GM19025 (cell line): ENCODE results near the gene LMO7.
"Not testable (repeated sequence)": the region's sequence is repeated elsewhere in the genome, so short reads cannot be mapped to it uniquely, and the experiment has no call there.

Experiments
- ATAC-seq: cut with Tn5 transposase; IDR thresholded peaks from one replicate; pipeline ENCODE4 v1.9.1; 2021; ENCODE audit warnings: mild to moderate bottlenecking, low read depth, moderate library complexity; ENCODE audit not compliant: unreplicated experiment

The LMO7 gene

DNA sequence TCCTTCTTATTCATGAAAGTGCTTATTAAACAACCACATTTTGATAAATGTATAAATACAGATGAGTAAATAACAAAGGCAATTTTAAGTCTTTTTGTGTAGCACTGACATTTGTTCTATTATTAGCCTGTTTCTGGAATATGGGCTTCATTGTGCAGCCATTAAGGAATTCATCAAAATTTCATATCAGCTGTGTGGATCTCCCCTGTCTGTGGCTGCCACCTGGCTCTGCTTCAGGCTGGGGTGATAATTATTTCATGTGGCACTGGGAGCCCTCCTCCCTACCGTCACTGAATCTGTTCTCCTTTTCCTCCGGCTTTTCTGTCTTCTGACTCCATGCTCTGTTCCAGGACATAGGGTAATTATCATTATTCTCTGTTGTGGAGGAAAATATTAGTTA is 57.1 kb downstream of the LMO7 start:
- ATAC-seq = no peak

DNA sequence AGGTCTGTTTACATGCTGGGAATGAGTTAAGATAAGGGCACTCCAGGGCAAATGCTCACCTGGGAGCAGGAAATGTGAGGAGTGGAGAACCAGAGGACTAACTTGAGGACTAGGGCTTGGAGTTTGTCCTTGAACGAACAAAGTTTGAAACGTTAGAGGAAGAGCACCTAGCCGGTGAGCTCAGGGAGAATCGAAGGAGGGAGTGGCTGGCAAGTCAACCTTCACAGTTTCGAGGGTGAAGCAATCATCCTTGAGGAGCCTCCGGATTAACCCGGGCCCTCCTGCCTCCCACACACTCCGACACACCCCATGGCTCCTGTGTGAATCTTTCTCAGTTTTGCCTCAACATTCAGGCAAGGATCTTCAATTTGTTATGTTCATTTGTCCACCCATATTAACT is 58.6 kb downstream of the LMO7 start:
- no peak for ATAC-seq

DNA sequence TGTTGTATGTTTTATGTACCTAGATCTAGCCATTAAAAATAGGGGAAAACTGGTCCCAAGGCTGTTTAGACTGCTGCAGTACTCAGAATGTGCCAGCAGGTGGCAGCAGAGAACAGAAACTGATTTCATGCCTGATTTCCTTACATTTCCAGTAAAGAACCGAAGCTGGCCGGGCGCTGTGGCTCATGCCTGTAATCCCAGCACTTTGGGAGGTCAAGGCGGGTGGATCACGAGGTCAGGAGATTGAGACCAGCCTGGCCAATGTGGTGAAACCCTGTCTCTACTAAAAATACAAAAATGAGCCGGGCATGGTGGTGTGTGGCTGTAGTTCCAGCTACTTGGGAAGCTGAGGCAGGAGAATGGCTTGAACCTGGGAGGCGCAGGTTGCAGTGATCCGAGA is 59.8 kb downstream of the LMO7 start:
- ATAC-seq = not testable (repeated sequence)

DNA sequence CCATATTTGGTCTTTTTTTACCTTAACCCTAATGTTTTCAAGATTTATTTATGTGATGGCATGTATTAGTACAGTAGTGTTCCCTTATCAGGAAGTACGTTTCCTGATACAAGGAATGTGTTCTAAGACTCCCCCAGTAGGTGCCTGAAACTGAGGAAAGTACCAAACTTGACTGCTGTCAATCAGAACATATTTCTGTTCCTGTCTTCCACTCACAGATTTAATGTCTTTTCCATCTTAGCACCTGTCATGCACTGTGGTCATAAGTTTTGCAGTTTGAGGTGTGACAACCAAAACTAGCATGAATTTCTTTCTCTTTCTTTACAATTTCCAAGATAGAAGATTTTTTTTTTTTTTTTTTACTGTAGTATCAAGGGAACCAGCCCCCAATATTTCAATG is 62.9 kb downstream of the LMO7 start:
- no peak for ATAC-seq

DNA sequence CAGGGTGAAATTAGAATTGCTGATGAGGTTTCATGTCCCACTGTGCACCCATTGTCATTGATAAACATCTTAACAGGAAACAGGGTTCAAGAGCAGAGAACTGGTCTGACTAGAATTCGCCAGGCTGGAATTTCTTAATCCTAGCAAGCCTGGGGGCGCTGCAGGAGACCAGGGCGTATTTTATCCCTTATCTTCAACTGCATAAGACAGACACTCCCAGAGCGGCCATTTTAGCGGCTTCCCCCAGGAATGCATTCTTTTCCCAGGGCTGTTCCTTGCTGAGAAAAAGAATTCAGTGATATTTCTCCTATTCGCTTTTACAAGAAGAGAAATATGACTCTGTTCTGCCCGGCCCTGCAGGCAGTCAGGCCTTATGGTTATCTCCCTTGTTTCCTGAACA is 63.6 kb downstream of the LMO7 start:
- ATAC-seq = not testable (repeated sequence)

DNA sequence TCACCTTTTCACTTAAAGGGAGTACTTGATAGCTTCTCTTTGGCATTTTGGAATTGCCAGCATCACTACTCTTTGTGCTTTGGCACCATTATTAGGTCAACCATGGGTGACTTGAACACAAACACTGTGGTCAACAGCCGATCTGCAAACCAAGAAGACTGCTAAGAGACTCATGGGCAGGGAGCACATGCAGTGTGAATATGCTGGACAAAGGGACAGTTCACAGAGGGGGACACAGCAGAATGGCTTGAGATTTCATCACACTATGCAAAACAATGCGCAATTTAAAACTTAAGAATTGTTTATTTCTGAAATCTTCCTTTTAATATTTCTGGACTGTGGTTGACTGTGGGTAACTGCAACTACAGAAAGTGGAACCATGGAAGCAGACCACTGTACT is 64.4 kb downstream of the LMO7 start:
- ATAC-seq = no peak

DNA sequence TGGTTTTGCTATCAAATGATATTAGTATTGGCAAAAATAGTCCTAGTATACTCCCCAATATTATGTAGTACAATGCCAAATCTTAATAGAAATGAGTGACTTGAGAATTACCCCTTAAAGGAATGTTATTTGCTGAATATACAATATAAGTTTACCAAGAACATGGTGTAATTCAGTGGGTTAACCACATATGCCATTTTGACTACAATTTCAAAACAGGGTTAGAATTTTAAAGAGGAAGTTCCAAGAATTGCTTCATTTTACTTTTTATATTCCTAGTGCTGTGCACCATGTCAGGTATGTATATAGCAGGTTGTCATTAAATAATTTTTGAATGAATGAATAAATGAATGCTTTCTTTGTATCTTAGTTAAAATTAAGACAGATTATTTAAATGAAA is 66.3 kb downstream of the LMO7 start:
- no peak for ATAC-seq

DNA sequence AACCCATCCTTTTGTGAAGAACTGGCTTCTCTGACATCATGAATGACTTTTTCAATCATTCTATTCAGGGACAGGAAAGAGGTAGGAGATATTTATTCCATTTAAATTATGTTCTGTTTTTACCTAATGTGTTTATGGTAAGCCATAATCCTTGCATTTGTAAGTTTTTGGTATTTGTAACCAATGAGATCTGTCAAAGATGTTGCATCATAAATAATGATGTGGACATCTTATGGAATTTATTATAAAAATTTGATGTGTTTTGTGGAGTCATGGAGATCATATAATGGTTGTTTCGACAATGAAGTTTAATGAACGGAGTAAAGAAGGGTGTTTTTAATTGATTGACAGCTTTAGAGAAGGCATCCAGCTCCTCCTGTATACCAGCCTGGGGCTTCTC is 67.6 kb downstream of the LMO7 start:
- ATAC-seq = no peak

DNA sequence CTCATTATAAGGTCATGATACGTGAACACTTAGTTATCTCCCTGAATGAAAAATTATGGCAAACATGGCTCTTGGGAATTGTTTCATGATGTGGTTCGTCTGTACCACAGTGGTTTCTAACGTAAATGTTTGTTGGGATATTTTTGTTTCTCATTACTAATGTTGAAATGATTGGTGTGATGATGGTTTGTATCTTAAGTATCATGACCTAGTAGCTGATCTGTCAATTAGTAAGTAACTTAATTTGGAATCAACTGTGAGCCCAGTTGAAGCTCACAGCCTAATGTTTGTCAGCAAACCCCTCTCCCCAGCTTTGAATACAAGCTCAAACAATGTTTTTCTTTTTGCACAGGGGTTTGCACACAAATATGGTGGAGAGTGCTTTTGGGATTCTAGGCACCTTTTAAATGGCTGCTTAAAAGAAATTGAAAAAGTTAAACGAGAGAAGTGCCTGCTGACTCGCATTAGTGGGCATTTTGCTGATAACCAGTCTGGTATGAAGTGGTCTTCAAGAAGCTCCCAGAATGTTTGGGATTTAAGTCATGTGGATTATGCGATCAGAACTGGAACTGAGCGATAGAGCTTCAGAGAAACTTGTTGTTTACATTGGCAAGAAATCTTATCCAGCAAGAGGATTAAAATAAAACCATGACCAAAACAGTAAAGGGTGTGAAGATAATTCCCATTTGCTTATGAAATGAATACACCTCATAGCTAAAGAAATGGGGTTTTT is 68.2 kb downstream of the LMO7 start:
- no peak for ATAC-seq

DNA sequence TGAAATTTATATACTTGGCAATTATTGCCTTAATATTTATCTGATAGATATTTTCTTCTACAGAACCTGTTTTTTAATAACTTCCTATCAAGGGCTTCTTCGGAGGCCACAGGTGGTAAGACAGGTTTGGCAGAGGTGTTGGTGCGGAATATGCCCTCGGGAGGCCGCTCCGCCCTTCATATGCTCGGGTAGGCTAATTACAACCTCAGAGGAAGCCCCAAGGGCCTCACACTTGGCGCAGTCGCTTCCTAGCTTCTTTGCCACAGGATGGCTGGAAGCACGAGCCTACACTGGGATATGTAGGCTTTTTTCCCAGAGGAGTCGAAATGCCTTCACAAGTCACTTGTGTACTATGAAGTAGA is 68.8 kb downstream of the LMO7 start:
- ATAC-seq = no peak

DNA sequence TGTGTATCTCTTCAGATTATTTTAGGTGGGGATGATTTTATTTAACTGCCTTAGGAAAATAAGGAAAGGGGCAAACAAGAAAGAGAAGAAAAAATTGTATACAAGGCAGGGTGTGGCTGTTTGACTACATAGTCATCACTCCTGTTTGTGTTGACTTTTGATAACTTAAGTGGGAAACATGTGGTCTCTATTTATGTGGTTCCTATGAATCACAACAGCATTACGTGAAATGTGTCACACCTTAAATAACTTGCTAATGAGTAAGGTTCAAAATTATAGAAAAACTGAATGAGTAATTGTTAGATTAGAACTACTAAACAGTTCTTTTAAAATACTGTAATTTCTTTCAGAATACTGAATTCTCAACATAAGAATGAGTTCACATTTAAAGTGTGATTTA is 69.3 kb downstream of the LMO7 start:
- no peak for ATAC-seq

DNA sequence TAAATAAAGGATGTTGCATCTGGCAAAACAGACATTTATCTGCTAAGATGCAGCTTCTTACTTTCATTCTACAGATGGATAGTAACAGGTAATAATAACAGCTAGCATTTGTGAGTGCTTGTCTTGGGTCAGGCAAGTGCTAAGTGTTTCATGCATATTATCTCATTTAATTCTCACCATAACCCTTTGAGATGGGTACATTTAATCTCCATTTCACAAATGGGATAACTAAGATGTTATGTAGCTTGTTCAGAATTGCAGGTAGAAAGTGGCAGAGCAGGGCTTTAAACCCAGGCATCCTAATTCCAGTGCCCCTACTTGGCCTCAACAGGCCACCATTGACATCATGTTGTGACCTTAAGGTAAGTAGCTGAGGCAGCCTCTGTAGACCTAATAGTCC is 69.8 kb downstream of the LMO7 start:
- ATAC-seq = no peak

DNA sequence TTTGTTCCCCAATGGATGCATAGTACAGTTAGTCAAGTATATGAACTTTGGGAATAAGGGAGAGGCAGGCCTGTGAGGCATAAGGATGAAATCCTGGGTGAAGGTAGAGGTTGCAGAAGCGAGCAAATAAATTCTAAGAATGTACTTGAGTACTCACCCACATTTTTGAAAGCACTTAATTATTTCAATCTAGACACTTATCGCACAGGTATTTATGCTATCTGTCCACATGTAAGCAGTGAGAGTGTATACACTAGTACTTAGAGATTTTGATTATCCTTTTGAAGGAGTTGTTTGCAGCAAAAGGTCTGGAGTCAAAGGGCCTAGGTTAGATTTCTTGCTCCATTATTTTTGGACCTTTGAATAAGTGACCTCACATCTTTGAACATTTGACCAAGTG is 77.7 kb downstream of the LMO7 start:
- no peak for ATAC-seq

DNA sequence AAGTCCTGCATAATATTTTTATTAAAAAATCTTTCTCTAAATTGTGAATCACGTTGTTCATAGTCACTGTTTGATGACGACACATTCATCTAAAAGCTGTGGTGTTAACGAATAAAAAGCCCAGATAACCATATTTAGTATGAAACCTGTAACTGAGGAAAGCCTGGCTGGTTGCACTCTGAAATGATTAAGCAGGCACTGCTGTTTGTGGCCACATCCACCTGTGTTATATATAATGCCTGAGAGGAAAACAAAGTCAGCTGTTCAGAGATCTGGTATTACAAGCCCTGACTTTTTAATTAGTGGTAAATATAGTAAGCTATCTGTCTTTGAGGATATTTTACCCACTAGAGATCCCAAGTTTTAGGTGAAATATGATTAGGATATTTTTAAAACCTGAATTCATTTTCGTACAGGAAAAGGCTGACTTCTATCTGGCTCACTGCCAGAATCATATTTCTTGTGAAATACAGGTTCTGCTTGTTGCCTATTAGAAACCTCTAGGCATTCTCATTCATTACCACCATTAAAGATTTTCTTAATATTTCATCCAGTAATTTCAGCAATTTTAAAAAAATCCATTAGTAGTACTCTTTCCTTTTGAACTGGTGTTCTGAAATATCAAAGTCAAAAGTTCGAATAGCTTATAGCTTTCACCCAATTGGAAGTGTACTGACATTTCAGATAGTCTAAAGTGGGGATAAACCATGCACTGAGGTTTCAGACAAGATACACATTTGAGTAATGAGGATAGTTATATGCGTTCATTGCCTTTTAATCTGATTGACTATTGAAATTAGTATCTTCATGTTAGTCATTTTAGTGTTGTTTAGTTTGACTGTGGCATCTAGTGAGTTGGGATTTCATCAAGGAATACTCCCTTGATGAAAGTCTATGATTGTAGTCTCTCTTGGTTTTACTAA is 79.7 kb downstream of the LMO7 start:
- ATAC-seq = peak; percentile 89

DNA sequence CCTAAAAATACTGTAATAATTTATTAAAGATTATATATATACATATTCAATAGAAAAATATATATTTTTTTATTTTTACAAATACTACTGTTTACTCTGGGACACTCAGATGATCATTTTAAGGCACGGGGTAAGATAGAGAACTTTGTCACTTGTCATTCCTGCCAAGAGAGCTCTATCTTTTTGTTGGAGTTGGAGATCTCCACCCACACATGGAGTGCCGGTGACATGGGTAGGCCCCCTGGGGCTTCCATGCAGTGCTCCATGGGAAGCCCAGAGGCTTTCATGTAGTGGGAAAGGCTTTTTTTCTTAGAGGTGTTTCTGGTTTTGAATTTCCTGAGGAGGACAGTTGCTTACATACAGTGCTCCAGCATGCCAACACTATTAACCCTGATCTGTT is 81.4 kb downstream of the LMO7 start:
- ATAC-seq = no peak

DNA sequence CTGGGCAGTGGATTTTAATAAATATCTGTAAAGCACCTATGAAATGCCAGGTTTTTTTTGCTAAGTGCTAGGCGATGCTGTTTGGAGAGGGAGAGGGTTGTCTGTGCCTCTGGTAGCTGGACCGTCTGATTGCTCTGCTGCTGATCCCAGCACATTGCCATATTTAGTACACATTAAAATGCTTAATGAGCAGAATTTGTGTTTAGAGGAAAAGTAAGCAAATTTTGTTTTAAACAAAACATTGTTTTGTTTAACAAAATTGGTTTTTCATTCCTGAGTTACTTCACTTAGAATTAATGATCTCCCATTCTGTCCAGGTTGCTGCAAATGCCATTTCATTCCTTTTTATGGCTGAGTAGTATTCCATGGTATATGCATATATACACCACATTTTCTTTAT is 85.2 kb downstream of the LMO7 start:
- no peak for ATAC-seq

DNA sequence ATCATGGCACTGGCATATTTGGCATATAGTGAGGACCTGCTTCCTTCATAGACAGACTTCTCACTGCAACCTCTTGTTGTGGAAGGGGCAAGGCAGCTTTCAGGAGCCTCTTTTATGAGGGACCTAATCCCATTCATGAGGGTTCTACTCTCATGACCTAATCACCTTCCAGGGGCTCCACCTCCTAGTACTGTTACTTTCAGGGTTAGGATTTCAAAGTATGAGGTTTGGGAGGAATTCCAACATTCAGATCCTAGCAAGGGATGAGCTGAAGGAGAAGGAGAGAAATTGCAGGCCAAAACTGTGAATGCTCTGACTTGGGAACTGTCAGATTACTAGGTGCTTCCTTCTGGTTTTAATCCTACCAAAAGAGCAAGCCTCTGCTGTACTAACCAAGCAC is 87.8 kb downstream of the LMO7 start:
- no peak for ATAC-seq

DNA sequence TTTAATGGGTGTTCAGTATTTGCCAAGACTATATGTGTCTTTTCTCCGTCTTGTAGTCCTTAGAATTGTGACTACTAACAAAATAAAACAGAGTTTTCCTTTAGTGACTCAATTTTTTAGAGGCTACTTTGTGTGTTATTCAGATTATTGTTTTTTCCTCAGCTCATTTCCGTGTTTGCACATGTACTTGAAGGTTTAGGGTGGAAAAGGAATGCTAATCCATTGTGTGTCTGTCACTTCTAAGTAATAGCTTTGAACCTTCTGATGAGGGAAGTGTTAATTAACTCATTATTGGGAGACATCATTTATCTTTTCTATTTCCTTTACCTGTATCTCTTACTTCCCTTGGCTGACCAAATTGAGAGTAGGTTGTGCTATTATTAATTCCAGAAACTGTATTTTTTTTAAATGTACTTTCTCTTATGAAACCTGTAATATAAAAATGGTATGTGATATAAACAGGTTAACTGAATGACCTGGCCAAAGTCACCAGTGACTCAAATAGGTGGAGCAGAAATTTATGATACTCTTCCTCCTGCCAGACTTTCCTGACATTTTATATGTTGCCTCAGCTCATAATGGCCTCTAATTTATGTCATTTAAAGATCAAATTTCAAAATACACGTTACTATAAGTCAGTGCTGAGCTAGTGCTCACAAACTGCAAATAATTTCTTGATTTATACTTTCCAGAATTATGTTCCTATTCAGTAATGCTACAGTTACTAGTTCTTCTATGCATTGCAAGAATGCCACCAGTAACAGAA is 88.8 kb downstream of the LMO7 start:
- ATAC-seq = no peak

DNA sequence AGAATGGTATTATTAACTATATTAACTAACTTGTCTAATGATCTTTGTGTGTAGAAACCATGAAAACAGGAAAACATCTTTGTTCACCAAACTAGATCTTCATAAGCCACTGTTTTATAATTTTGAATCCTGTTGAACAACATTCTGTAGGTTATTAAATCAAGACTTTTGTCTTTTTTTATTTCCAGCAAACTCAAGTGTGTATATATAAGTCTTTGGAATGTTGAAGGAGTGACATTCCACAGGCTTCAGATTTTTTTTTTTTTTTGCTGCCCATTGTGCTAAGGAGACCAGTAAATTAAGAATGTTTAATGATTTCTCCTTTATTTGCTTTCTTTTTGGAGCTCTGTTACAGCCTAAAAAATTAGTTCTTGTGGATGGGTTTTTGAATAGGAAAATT is 89.6 kb downstream of the LMO7 start:
- no peak for ATAC-seq

DNA sequence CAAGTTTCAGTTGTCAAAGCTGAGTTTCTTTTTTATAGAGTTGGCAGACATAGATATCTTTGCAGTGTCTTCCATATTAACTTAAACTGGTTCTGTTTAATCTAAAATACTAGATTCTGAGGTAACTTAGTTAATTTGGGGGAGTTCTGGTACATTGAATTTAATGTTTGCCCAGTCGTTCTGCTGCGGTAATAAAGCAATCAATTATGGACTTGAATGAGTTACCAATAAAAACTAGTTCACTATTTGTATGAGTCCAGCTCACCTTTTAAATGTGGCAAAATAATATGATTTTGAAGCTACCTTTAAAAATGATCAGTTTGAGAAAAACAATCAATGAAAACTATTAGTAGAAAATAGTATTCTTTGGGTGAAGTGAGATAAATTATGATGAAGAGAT is 90.2 kb downstream of the LMO7 start:
- ATAC-seq = no peak

DNA sequence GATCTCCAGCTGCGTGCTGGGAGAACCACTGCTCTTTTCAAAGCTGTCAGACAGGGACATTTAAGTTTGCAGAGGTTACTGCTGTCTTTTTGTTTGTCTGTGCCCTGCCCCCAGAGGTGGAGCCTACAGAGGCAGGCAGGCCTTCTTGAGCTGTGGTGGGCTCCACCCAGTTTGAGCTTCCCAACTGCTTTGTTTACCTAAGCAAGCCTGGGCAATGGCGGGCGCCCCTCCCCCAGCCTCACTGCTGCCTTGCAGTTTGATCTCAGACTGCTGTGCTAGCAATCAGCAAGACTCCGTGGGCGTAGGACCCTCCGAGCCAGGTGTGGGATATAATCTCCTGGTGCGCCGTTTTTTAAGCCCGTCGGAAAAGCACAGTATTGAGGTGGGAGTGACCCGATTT is 97.0 kb downstream of the LMO7 start:
- ATAC-seq = not testable (repeated sequence)
